GM21515 (cell line): ENCODE data around the gene ARFIP1.
A peak's percentile ranks its signal among the peaks of the same experiment; 100 is the strongest.
"Not testable (repeated sequence)": the region's sequence is repeated elsewhere in the genome, so short reads cannot be mapped to it uniquely, and the experiment has no call there.

Source experiments
- ATAC-seq: cut with Tn5 transposase; IDR thresholded peaks from one replicate; pipeline ENCODE4 v1.9.1; 2021; ENCODE audit not compliant: unreplicated experiment

Gene ARFIP1

GRCh38 chr4:152779513-152780266 is at the start of gene ARFIP1, which contains the start of gene TIGD4:
Gene ARFIP1 (plus strand): TSS chr4:152779954. CDS start chr4:152829634, 49,680 bp downstream.
Gene TIGD4 (minus strand): TSS chr4:152779730. CDS start chr4:152771004, 8,726 bp downstream.
- peak; percentile 90 for ATAC-seq

- no peak for ATAC-seq
Measured at GRCh38 chr4:152731997-152732396, 47.8 kb upstream of the ARFIP1 start.

- no peak for ATAC-seq
Measured at GRCh38 chr4:152734015-152734698, 45.6 kb upstream of the ARFIP1 start.

GRCh38 chr4:152734699-152735050 is 45.1 kb upstream of the ARFIP1 start:
- ATAC-seq: no peak

- ATAC-seq: no peak
Measured at GRCh38 chr4:152735396-152735859, 44.3 kb upstream of the ARFIP1 start.

GRCh38 chr4:152735906-152736305 is 43.8 kb upstream of the ARFIP1 start:
- ATAC-seq: no peak

GRCh38 chr4:152738827-152739226 is 40.9 kb upstream of the ARFIP1 start:
- no peak for ATAC-seq

GRCh38 chr4:152747444-152747843 is 32.3 kb upstream of the ARFIP1 start:
- ATAC-seq: no peak

- no peak for ATAC-seq
Measured at GRCh38 chr4:152748619-152749018, 31.1 kb upstream of the ARFIP1 start.

GRCh38 chr4:152763796-152764195 is 16.0 kb upstream of the ARFIP1 start:
- ATAC-seq: no peak

- ATAC-seq: not testable (repeated sequence)
Measured at GRCh38 chr4:152765069-152765737, 14.6 kb upstream of the ARFIP1 start.

- ATAC-seq: peak; percentile 69
Measured at GRCh38 chr4:152771741-152772533, 7.8 kb upstream of the ARFIP1 start.

GRCh38 chr4:152773339-152773738 is 6.4 kb upstream of the ARFIP1 start:
- ATAC-seq: no peak

GRCh38 chr4:152773953-152774352 is 5.8 kb upstream of the ARFIP1 start:
- no peak for ATAC-seq

- ATAC-seq: no peak
Measured at GRCh38 chr4:152776352-152776751, 3.4 kb upstream of the ARFIP1 start.

GRCh38 chr4:152777488-152777887 is 2.3 kb upstream of the ARFIP1 start:
- no peak for ATAC-seq

- ATAC-seq: peak; percentile 23
Measured at GRCh38 chr4:152778656-152779512, 870 bp upstream of the ARFIP1 start.

- ATAC-seq: peak; percentile 30
Measured at GRCh38 chr4:152780267-152780778, 569 bp downstream of the ARFIP1 start.

GRCh38 chr4:152784490-152785350 is 5.0 kb downstream of the ARFIP1 start:
- ATAC-seq: no peak
